Cortex of kidney (tissue), 1 donor: ENCODE results near the gene MPEG1.

Experiments used
- DNase-seq: peaks from one replicate; lab custom pipeline; 2025; lab: John Stamatoyannopoulos, UW

MPEG1 gene

GRCh38 chr11:59187035-59187434 is 25.7 kb downstream of the MPEG1 start:
- DNase-seq: no peak

- DNase-seq: no peak
Measured at GRCh38 chr11:59186130-59186594, 26.6 kb downstream of the MPEG1 start.

DNA sequence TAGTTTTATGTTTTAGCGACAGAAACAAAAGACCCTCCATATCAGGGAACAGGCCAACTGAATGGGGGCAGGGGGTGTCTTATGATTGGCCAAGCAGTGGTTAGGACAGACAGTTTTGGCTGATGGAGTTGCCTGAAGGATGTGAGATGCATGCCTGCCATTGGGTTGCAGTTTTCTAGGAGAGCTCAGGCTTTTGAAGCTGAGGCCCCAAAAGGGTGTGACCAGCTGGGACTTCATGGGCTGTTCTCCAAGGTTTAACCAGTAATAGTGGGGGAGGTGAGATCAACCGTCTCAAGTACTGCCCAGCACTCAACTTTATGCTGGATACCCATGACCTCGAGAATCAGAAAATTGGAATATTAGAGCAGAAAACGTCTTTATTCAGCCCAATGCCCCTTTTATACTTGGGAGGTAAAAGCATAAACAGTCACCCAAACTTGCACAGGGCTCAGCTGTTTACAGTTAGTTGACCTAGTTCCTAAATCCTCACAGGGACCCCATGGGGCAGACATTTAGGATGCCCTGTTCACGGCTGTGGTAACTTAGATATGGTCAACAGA is 27.3 kb downstream of the MPEG1 start:
- no peak for DNase-seq

DNA sequence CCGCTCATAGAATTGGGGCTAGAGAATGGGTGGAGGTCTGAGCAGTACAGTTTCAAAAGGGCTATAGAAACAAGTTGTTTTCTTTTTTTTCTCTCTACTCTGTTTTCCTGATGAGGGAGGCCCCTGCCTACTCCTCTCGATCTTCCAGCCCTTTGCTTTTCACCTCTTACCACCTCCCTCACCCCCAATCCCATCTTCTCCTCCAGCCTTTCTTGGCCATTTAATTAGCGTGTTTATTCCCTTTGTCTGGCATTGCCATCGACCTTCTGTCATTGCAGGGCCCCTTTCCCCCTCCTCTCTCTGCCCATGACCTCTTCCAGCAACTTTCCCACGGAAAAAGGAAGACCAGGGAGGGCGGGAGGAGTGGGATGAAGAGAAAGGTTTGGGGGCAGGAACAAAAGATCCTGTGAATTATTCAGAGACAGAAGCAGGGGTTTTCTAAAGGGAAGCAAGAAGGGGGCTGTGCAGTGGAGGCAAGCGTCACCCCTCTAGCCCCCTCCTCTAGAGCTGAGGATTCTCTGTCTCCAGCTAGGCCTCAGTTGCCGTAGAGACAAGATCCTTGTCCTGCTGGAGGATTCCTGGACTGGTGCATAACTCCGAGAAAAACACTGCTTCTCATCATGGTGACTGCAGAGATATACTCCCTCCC is 27.9 kb downstream of the MPEG1 start:
- DNase-seq: no peak

DNA sequence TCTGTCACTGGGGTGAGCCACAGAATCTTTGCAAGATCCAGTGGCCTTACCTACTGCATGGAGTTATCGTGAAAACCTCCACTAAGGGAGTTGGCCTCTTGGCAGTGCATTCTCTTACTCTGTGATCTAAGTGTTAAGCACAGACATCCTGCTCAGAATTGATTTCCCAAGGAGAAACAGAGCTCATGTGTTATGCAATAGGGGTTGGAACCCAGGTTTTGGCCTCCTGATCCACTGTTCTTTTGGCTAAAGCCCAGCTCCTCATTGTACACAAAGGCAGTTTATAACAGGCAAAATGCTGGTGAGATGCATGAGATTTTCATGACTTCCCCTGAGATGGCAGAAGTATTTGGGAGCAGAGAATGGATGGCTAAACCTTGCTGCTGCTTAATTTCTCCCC is 29.0 kb downstream of the MPEG1 start:
- DNase-seq: no peak

- no peak for DNase-seq
Measured at GRCh38 chr11:59182457-59183151, 30.1 kb downstream of the MPEG1 start.

DNA sequence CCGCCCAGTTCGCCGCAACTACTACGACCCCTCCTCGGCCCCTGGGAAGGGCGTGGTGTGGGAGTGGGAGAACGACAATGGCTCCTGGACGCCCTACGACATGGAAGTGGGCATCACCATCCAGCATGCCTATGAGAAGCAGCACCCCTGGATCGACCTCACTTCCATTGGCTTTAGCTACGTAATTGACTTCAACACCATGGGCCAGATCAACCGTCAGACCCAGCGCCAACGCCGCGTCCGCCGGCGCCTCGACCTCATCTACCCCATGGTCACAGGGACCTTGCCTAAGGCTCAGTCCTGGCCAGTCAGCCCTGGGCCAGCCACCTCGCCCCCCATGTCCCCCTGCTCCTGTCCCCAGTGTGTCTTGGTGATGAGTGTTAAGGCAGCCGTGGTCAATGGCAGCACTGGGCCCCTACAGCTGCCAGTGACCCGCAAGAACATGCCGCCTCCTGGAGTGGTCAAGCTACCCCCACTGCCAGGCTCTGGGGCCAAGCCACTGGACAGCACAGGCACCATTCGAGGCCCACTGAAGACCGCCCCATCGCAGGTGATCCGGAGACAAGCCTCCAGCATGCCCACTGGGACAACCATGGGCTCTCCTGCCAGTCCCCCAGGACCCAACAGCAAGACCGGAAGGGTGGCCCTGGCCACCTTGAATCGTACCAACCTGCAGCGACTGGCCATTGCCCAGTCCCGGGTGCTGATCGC is 30.8 kb downstream of the MPEG1 start:
- no peak for DNase-seq

DNA sequence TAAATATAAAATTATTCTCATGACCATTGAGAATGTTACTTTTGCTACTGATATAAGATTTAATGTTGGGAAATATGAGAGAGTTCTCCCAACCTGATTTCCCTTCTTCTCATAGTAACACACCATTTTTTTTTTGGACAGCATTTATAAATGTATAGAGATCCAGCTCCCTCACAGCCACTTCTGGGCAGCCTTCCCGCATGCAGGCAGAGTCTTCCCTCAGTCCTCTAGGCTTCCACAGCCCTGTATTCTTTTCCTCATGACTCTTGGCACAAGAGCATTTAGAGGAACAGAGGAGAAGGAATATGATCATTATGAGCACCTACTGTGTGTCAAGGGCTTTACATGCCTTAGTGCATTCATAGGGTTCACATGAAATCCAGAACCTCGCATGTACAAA is 31.8 kb downstream of the MPEG1 start:
- DNase-seq: no peak

- DNase-seq: no peak
Measured at GRCh38 chr11:59180168-59180776, 32.5 kb downstream of the MPEG1 start.

DNA sequence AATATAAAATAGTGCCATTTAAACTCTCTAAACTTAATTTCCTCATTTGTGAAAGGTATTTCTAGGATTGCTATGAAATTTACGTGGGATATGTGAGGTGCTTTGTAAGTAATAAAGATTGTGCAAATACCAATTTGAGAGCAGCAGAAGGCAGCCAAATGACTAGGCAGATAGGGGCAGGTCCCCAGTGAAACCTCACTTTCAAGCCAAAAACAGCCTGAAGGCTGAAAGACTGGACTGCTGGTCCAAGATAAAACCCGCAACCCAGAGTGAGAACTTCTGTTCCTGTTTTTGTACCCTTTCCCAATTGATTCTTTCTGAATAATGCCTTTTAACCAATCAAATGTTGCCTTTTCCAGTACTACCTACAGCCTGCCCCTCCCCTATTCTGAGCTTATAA is 33.6 kb downstream of the MPEG1 start:
- DNase-seq: no peak

DNA sequence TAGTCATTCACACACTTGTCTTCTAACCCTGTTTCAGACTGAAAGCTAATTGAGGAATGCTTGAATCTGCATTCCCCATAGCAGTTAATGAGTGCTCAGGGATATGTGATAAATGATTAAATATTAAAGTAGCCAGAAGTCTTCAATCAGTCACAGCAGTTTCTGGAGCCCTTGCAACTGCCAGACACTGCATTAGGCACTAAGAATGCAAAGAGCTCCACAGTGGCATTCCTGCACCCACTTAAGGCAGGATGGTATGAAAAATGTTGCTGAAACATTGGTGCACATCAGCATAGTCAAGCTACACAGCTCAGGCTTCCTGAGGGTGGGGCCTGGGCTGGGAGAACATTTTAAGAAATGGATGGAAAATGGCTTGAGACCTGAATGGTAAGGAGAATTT is 34.3 kb downstream of the MPEG1 start:
- DNase-seq: no peak

- DNase-seq: no peak
Measured at GRCh38 chr11:59176330-59176729, 36.4 kb downstream of the MPEG1 start.

DNA sequence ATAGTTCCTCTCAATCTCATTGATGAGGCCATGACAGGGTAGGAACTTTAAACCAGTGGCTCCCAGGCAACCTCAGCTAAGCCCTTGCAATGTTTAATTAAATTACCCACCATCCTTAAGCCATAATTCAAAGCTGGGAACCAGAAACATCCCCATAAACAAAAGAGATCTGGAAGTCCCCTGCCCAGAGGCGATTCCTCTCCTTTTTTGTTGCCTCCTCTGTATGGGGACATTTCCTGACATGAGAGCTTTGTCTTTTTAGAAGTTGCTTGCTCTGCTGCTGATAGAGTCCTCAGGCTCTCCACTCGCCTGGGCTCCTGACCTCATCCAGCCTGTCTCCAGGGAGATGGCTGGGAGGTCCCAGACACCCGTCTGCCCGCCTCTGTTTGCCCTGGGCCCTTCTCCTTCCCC is 37.6 kb downstream of the MPEG1 start:
- DNase-seq: no peak

DNA sequence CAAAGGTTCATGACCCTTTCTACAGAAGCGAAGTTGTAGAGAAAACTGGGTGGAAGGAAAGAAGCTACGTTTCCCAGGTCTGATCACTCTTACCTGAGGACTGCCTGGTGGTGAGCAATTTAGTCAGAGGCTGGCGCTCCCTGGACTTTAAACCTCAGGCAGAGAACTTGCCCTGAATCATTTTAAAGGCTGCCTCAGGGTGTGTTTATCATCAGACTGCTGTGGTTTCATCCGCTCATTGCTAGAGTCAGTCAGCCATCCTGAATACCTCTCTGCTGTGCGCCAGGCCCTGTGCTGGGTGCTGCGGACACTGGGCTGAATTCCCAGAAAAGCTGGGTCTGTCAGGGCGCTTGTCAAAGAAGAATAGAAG is 38.1 kb downstream of the MPEG1 start:
- DNase-seq: no peak

DNA sequence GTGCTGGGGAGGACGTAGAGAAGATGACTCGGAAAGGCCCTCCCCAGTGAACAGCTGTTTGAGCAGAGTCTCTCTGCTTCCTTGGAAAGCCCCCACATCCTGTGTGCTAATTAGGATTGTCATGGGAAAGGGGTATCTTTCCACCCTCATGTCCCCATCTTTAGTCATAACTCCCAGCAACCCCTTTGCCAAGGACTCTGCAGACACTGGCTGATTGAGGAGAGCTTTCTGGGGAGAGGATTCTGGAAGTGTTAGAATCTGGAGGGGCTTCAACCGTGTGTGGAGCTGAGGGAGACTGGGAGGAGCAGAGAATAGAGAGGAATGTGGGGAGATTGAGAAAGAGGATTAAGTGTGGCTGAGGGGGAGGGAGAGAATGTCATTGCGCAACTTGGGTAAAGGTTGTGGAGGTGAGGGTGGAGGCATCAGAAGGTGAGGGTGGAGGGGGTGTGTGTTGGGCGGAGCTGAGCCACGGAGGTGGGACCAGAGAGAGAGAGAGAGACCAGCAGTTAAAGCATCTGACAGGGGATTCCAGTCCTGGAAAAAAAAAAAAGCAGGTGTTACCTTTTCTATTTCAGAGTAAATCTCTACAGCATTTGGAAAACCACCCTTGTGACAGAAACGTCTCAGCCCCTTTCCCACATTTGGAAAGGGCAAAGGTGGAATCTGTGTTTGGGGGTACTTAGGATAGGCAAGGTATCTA is 38.6 kb downstream of the MPEG1 start:
- DNase-seq: no peak

DNA sequence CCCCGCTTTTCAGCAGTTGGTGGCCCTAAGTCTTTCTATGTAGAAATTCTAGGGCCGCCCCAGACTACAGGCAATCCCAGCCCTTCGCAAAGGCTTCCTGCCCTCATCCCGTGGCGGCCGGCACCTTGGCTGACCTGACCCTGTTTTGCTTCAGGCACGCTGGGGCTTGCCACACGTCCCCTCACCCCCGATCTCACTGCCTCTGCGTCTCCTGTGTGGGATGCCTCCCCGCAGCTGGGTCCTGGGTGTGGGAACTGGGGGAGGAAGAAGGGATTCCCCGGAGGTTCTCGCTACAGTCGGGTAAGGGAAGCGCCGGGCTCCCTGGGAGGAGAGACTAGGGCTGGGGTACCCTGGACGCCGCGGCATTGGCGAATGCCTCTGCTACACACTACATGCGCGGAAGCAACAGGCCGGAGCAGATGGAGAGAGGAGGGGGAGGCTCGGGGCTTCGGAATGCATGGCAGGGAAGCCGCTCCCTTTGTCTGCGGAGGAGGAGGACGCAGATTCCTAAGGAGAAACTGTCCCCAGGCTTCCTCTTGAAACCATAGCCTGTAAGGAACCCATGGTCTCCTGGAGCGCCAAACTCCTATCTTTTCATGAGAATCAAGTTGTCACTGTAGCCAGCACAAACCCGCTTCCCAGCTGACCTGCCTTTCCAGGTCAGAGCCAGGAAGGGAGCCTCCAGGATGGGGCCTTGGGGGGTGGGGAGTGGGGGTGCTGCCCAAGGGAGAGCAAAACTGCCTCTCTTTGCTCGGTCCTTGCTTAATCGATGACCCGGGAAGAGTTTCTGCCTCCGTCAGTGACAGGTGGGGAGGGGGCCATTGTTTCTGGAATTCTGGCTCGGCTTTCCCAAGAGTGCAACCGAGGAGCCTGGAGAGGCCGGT is 39.4 kb downstream of the MPEG1 start:
- no peak for DNase-seq

- DNase-seq: no peak
Measured at GRCh38 chr11:59172345-59173079, 40.2 kb downstream of the MPEG1 start.

DNA sequence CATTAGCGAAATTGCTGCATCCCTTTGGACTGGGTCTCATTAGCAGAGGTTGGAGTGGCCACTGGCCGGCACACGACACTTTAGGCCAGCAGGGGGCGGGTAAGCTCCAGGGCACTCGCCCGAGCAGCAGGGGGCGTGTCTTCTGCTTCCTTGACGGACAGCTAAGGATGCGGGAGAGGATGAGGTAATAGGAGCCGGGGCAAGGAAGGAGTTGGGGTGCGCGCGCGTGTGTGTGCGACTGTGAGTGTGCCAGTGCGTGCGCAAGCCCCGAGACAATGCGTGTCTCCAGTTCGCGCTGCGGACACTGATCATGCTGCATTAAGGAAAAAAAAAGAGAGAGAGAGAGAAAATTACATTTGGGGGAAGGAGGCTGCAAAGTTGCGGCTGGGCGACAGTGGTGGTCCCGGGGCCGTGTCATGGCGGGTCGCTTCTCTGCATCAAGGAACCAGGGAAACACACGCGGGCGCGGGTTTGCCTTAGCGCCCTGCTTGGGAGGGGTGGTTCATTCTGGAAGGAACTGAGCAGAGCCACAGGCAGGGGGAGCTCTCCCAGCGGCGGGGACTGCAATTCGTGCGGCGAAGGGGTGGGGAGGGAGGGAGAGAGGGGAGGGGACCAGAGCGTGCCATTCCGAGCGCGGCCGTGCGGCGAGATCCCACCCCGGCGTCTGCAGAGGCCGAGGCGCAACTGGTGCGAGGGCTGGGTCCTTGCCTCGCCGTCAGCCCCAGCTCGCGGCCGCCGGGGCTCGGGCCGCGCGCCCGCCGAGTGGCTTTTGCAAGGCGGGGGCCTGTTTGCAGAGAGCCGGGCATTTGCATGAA is 41.0 kb downstream of the MPEG1 start, which contains the start of gene DTX4:
TSS of gene DTX4 (plus strand) at position 625 of the 815 bp plus-strand sequence. CDS start 464 bp downstream, outside the sequence.
- no peak for DNase-seq

GRCh38 chr11:59164028-59164427 is 48.7 kb downstream of the MPEG1 start:
- no peak for DNase-seq
